ENCODE data around the gene TRPC4AP. TPM values are rescaled to one million over a fixed set of nuclear protein-coding genes. Genes with fewer than 3 reads are reported as not detected.

Gene TRPC4AP
- total and polyA plus RNA-seq, 2 donors: 24.6 to 57.3 TPM

DNA sequence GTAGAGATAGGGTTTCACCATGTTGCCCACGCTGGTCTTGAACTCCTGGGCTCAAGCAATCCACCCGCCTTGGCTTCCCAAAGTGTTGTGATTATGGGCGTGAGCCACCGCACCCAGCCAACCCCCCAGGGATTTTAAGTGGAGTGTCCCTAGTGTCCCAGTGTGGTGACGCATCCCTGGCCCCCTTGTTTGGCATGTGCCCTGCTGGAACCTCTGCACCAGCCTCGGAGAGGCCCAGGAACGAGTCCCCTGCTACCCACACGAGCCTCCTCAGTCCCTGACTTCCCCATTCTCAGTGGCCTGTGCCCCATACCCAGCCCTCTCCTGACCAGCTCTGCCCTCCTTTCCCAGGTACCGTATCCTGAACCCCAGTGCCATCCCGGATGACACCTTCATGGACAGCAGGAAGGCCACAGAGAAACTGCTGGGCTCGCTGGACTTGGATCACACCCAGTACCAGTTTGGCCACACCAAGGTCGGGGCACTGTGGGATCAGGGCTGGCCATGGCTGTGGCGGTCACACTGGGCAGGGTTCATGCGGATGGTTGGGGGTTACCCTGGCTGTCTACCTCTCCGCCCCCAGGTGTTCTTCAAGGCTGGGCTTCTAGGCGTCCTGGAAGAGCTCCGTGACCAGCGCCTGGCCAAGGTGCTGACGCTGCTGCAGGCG is 99.7 kb downstream of the TRPC4AP start:
- Histone ChIP-seq H3K4me3 (ENCODE audit: low read length in 2 of 2) (no peak overlapping the region), H3K27me3 (ENCODE audit: control insufficient read depth in 2 of 2, insufficient read depth in 1 of 2, low read length in 1 of 2) (no peaks in the 10 kb centered on the region), H3K36me3 (ENCODE audit: control insufficient read depth in 2 of 2, insufficient read depth in 2 of 2, low read length in 1 of 2) (peaks cover 29 to 58% of the 10 kb centered on the region in 2 donors), H3K27ac (ENCODE audit: low read depth in 1 of 2, low read length in 1 of 2) (no peak overlapping the region), H3K9me3 (ENCODE audit: control insufficient read depth in 2 of 2, insufficient read depth in 1 of 2, low read length in 1 of 2) (peaks cover 0 to 24% of the 10 kb centered on the region in 2 donors), H3K4me1 (ENCODE audit: control insufficient read depth in 2 of 2, insufficient read depth in 2 of 2, low read length in 2 of 2) (peaks cover 0 to 20% of the 10 kb centered on the region in 2 donors)
- DNase-seq (ENCODE audit: low read depth in 6 of 9, low spot score in 9 of 9): no peak
- 99% methylated on average over 20 of the region's 20 CpGs for WGBS

DNA sequence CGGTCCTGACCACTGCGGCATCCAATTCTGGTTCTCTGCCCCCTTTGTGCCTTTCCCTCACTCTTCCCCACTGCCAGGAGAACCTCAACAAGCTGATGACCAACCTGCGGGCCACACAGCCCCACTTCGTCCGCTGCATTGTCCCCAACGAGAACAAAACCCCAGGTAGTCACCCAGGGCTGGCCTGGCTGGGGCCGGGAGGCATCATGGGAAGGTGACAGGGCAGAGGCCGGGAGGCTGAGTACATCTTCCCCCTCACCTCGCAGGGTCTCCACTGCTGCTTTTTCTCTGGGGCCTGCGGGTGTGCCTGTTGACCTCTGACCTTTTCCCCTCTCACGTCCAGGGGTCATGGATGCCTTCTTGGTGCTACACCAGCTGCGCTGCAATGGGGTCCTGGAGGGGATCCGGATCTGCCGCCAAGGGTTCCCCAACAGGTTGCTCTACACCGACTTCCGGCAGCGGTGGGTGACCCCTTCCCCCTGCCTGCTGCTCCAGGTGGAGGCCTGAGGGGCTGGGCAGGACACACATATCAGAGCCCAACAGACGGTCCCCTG is 101.9 kb downstream of the TRPC4AP start:
- no peak overlapping the region for H3K4me3 ChIP-seq (ENCODE audit: low read length in 2 of 2)
- H3K27me3 ChIP-seq (ENCODE audit: control insufficient read depth in 2 of 2, insufficient read depth in 1 of 2, low read length in 1 of 2): peaks cover 0 to 12% of the 10 kb centered on the region in 2 donors
- H3K9me3 ChIP-seq (ENCODE audit: control insufficient read depth in 2 of 2, insufficient read depth in 1 of 2, low read length in 1 of 2): peaks cover 0 to 14% of the 10 kb centered on the region in 2 donors
- no peak for DNase-seq (ENCODE audit: low read depth in 6 of 9, low spot score in 9 of 9)
- H3K36me3 ChIP-seq (ENCODE audit: control insufficient read depth in 2 of 2, insufficient read depth in 2 of 2, low read length in 1 of 2): peaks cover 22 to 37% of the 10 kb centered on the region in 2 donors
- 96% methylated on average over 18 of the region's 18 CpGs for WGBS
- H3K27ac ChIP-seq (ENCODE audit: low read depth in 1 of 2, low read length in 1 of 2): no peak overlapping the region
- peaks cover 0 to 2% of the 10 kb centered on the region in 2 donors for H3K4me1 ChIP-seq (ENCODE audit: control insufficient read depth in 2 of 2, insufficient read depth in 2 of 2, low read length in 2 of 2)

DNA sequence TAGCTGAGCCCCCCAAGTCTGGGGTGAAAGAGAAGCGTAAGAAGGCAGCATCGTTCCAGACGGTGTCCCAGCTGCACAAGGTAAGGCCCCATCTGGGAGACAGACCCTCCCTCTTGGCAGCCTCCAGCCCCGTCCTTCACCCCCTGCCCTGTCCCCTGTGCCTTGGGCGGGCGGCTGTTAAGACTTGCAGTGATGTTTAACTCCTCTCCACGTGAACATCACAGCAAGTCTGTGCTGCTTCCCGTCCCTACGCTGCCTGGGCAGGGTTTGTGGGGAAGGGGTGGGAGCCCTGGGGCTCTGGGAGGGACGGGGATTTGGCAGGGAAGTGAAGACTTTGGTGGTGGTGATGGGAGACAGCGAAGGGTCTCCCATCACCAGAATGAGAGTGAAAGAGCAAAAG is 102.4 kb downstream of the TRPC4AP start:
- peaks cover 0 to 9% of the 10 kb centered on the region in 2 donors for H3K9me3 ChIP-seq (ENCODE audit: control insufficient read depth in 2 of 2, insufficient read depth in 1 of 2, low read length in 1 of 2)
- peaks cover 0 to 2% of the 10 kb centered on the region in 2 donors for H3K4me1 ChIP-seq (ENCODE audit: control insufficient read depth in 2 of 2, insufficient read depth in 2 of 2, low read length in 2 of 2)
- no peak for DNase-seq (ENCODE audit: low read depth in 6 of 9, low spot score in 9 of 9)
- H3K4me3 ChIP-seq (ENCODE audit: low read length in 2 of 2): no peak overlapping the region
- H3K27ac ChIP-seq (ENCODE audit: low read depth in 1 of 2, low read length in 1 of 2): no peak overlapping the region
- WGBS: 90% methylated on average over 11 of the region's 11 CpGs
- peaks cover 0 to 17% of the 10 kb centered on the region in 2 donors for H3K27me3 ChIP-seq (ENCODE audit: control insufficient read depth in 2 of 2, insufficient read depth in 1 of 2, low read length in 1 of 2)
- H3K36me3 ChIP-seq (ENCODE audit: control insufficient read depth in 2 of 2, insufficient read depth in 2 of 2, low read length in 1 of 2): peaks cover 17 to 32% of the 10 kb centered on the region in 2 donors

DNA sequence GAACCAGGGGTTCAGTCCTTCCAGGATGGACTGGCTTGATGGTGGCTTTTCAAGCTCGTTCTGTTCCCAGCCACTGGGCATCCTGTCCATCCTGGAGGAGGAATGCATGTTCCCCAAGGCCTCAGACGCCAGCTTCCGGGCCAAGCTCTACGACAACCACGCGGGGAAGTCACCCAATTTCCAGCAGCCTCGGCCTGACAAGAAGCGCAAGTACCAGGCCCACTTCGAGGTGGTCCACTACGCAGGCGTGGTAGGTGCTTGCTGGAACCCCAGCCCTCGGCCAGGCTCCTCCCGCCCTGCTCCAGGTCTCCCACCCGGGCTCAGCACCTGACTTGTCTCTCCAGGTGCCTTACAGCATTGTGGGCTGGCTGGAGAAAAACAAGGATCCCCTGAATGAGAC is 102.9 kb downstream of the TRPC4AP start:
- Histone ChIP-seq H3K27me3 (ENCODE audit: control insufficient read depth in 2 of 2, insufficient read depth in 1 of 2, low read length in 1 of 2) (peaks cover 0 to 23% of the 10 kb centered on the region in 2 donors), H3K27ac (ENCODE audit: low read depth in 1 of 2, low read length in 1 of 2) (no peak overlapping the region), H3K36me3 (ENCODE audit: control insufficient read depth in 2 of 2, insufficient read depth in 2 of 2, low read length in 1 of 2) (peaks cover 11 to 26% of the 10 kb centered on the region in 2 donors), H3K4me3 (ENCODE audit: low read length in 2 of 2) (no peak overlapping the region), H3K4me1 (ENCODE audit: control insufficient read depth in 2 of 2, insufficient read depth in 2 of 2, low read length in 2 of 2) (peaks cover 0 to 2% of the 10 kb centered on the region in 2 donors), H3K9me3 (ENCODE audit: control insufficient read depth in 2 of 2, insufficient read depth in 1 of 2, low read length in 1 of 2) (peaks cover 0 to 8% of the 10 kb centered on the region in 2 donors)
- 96% methylated on average over 14 of the region's 14 CpGs for WGBS
- no peak for DNase-seq (ENCODE audit: low read depth in 6 of 9, low spot score in 9 of 9)

DNA sequence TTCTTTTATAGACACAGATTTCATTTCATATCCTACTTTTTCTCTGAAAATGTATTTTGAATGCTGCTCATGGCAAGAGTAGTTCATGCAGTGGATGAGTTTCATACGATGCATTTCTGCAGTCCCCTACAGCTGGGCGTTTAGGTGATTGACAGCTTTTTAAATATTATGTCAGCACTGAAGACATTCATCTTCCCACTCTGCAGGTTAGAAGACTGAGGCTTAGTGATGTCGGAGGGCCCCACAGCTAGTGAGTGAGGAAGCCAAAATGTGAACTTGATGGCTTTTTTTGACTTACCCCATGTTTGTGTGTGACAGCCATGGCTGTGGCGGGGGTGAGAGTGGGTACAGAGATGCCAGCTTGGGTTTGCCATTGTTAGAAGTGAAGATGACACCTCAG is 103.5 kb downstream of the TRPC4AP start:
- Histone ChIP-seq H3K4me3 (ENCODE audit: low read length in 2 of 2) (no peak overlapping the region), H3K27ac (ENCODE audit: low read depth in 1 of 2, low read length in 1 of 2) (no peak overlapping the region), H3K27me3 (ENCODE audit: control insufficient read depth in 2 of 2, insufficient read depth in 1 of 2, low read length in 1 of 2) (peaks cover 0 to 28% of the 10 kb centered on the region in 2 donors), H3K9me3 (ENCODE audit: control insufficient read depth in 2 of 2, insufficient read depth in 1 of 2, low read length in 1 of 2) (peaks cover 0 to 8% of the 10 kb centered on the region in 2 donors), H3K4me1 (ENCODE audit: control insufficient read depth in 2 of 2, insufficient read depth in 2 of 2, low read length in 2 of 2) (peaks cover 0 to 2% of the 10 kb centered on the region in 2 donors), H3K36me3 (ENCODE audit: control insufficient read depth in 2 of 2, insufficient read depth in 2 of 2, low read length in 1 of 2) (peaks cover 9 to 21% of the 10 kb centered on the region in 2 donors)
- WGBS: 94% methylated on average over 4 of the region's 4 CpGs
- no peak for DNase-seq (ENCODE audit: low read depth in 6 of 9, low spot score in 9 of 9)

GRCh38 chr20:34988191-34988540 is 104.4 kb downstream of the TRPC4AP start:
- Histone ChIP-seq H3K4me3 (ENCODE audit: low read length in 2 of 2) (no peak overlapping the region), H3K9me3 (ENCODE audit: control insufficient read depth in 2 of 2, insufficient read depth in 1 of 2, low read length in 1 of 2) (no peaks in the 10 kb centered on the region), H3K27ac (ENCODE audit: low read depth in 1 of 2, low read length in 1 of 2) (no peak overlapping the region), H3K27me3 (ENCODE audit: control insufficient read depth in 2 of 2, insufficient read depth in 1 of 2, low read length in 1 of 2) (peaks cover 0 to 37% of the 10 kb centered on the region in 2 donors), H3K36me3 (ENCODE audit: control insufficient read depth in 2 of 2, insufficient read depth in 2 of 2, low read length in 1 of 2) (peaks cover 2 to 11% of the 10 kb centered on the region in 2 donors), H3K4me1 (ENCODE audit: control insufficient read depth in 2 of 2, insufficient read depth in 2 of 2, low read length in 2 of 2) (peaks cover 0 to 2% of the 10 kb centered on the region in 2 donors)
- 95% methylated on average over 12 of the region's 12 CpGs for WGBS
- DNase-seq (ENCODE audit: low read depth in 6 of 9, low spot score in 9 of 9): no peak

DNA sequence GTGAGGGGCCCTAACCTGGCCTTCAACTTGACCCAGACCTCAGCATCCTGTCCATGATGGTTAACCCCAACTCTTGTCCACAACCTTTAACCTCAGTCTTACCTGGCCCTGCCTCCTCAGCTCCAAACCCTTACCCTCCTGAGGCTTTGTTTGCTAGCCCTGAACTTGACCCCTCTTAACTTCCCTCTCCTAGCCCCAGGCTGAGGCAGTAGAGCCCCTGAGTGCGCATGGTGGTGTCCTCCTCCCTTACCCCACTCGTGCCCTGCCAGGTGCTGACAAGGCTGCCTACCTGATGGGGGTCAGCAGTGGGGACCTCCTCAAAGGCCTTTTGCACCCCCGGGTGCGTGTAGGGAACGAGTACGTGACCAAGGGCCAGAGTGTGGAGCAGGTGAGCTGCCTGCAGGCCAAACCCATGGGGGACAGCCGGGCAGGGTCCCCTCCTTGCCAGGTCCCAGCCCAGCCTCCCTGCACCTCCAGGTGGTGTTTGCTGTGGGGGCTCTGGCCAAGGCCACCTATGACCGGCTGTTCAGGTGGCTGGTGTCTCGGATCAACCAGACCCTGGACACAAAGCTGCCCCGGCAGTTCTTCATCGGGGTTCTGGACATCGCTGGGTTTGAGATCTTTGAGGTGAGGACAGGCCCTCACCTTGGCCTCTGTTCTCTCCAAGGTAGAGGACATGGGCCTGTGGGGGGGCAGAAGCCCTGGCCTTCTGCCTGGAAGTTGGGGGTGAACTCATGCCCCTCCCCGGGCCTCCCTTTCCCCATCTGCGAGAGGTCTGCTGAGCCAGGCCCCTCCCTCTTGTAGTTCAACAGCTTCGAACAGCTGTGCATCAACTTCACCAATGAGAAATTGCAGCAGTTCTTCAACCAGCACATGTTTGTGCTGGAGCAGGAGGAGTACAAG is 105.1 kb downstream of the TRPC4AP start:
- H3K27ac ChIP-seq (ENCODE audit: low read depth in 1 of 2, low read length in 1 of 2): no peak overlapping the region

GRCh38 chr20:34986311-34987287 is 106.0 kb downstream of the TRPC4AP start:
- Histone ChIP-seq H3K4me3 (ENCODE audit: low read length in 2 of 2) (no peak overlapping the region), H3K27ac (ENCODE audit: low read depth in 1 of 2, low read length in 1 of 2) (no peak overlapping the region), H3K27me3 (ENCODE audit: control insufficient read depth in 2 of 2, insufficient read depth in 1 of 2, low read length in 1 of 2) (peaks cover 0 to 47% of the 10 kb centered on the region in 2 donors), H3K4me1 (ENCODE audit: control insufficient read depth in 2 of 2, insufficient read depth in 2 of 2, low read length in 2 of 2) (peaks cover 0 to 2% of the 10 kb centered on the region in 2 donors), H3K9me3 (ENCODE audit: control insufficient read depth in 2 of 2, insufficient read depth in 1 of 2, low read length in 1 of 2) (no peaks in the 10 kb centered on the region), H3K36me3 (ENCODE audit: control insufficient read depth in 2 of 2, insufficient read depth in 2 of 2, low read length in 1 of 2) (peaks cover 0 to 5% of the 10 kb centered on the region in 2 donors)
- DNase-seq (ENCODE audit: low read depth in 6 of 9, low spot score in 9 of 9): no peak
- 86% methylated on average over 24 of the region's 24 CpGs for WGBS

More for the DNA sequence above, 105.1 kb downstream of the TRPC4AP start:
- H3K36me3 ChIP-seq (ENCODE audit: control insufficient read depth in 2 of 2, insufficient read depth in 2 of 2, low read length in 1 of 2): peaks cover 0 to 7% of the 10 kb centered on the region in 2 donors
- H3K4me1 ChIP-seq (ENCODE audit: control insufficient read depth in 2 of 2, insufficient read depth in 2 of 2, low read length in 2 of 2): peaks cover 0 to 2% of the 10 kb centered on the region in 2 donors
- H3K27me3 ChIP-seq (ENCODE audit: control insufficient read depth in 2 of 2, insufficient read depth in 1 of 2, low read length in 1 of 2): peaks cover 0 to 43% of the 10 kb centered on the region in 2 donors
- H3K4me3 ChIP-seq (ENCODE audit: low read length in 2 of 2): no peak overlapping the region
- no peak for DNase-seq (ENCODE audit: low read depth in 6 of 9, low spot score in 9 of 9)
- H3K9me3 ChIP-seq (ENCODE audit: control insufficient read depth in 2 of 2, insufficient read depth in 1 of 2, low read length in 1 of 2): no peaks in the 10 kb centered on the region
- 86% methylated on average over 15 of the region's 15 CpGs for WGBS

Data from thymus (tissue), 11 donors.